Neural cell (in vitro differentiated cells): ENCODE results near the gene OR51I2.

ENCODE experiments used
- CTCF ChIP-seq: fragments of 450-650 bp; IDR thresholded peaks from 2 replicates; pipeline ENCODE4 v1.5.1; 2014; ENCODE audit warnings: antibody characterized with exemption, mild to moderate bottlenecking, moderate library complexity; ENCODE audit not compliant: poor library complexity, severe bottlenecking
- EP300 ChIP-seq: fragments of 450-650 bp; conservative IDR thresholded peaks from 2 replicates; pipeline ENCODE4 v1.6.1; 2014; ENCODE audit warnings: antibody characterized with exemption, mild to moderate bottlenecking, moderate library complexity; ENCODE audit not compliant: poor library complexity, severe bottlenecking
- EZH2 ChIP-seq: fragments of 200-600, 300-800 bp; shearing (Covaris generic), sonication (generic); IDR thresholded peaks from 2 replicates; pipeline ENCODE4 v1.6.1; 2014; ENCODE audit warnings: antibody characterized with exemption, low read length, borderline replicate concordance, mild to moderate bottlenecking; ENCODE audit not compliant: insufficient read depth, poor library complexity, severe bottlenecking
- MXI1 ChIP-seq: fragments of 450-650 bp; conservative IDR thresholded peaks from 2 replicates; pipeline ENCODE4 v1.6.1; 2014; ENCODE audit warnings: antibody characterized with exemption, mild to moderate bottlenecking; ENCODE audit not compliant: poor library complexity, severe bottlenecking
- POLR2AphosphoS5 ChIP-seq: IDR thresholded peaks from 2 replicates; pipeline ENCODE4 v1.6.1; 2012
- REST ChIP-seq: IDR thresholded peaks from 2 replicates; pipeline ENCODE4 v1.6.1; 2012; ENCODE audit warnings: borderline replicate concordance
- TAF1 ChIP-seq: IDR thresholded peaks from 2 replicates; pipeline ENCODE4 v1.6.1; 2012; ENCODE audit warnings: low read depth

GRCh38 chr11:5504403-5504921, 55.3 kb downstream of the OR51I2 start:
- TF ChIP-seq CTCF (no peak), MXI1 (no peak), TAF1 (no peak), EZH2 (no peak), EP300 (no peak), REST (no peak), POLR2AphosphoS5 (no peak)
